IMR-90 (cell line): Measurements from ENCODE around the gene TPGS2. TPM values are rescaled to one million over a fixed set of nuclear protein-coding genes. Genes with fewer than 3 reads are reported as not detected.

Experiments used
- ATAC-seq: fragments of 200-7000 bp; cut with Tn5 transposase; 2 replicates; pipeline ENCODE4 v1.9.1; 2020; ENCODE audit warnings: low read depth, mild to moderate bottlenecking, moderate library complexity
- BruUV-seq: library from RNA; stranded (reverse); fragments of 400-500 nt; replicated peaks from 2 replicates; lab custom pipeline; 2021; lab: Mats Ljungman, UMichigan
- CTCF ChIA-PET: fragments of 300-600 bp; formaldehyde crosslinking; extraction: SDS; loops from one replicate; lab custom pipeline; 2021; ENCODE audit warnings: antibody characterized with exemption; lab: Yijun Ruan, JAX
- POLR2A ChIA-PET: fragments of 300-600 bp; sonication (Branson Sonifier 250); formaldehyde crosslinking; loops from one replicate; lab custom pipeline; 2022; ENCODE audit warnings: antibody characterized with exemption; ENCODE audit not compliant: unreplicated experiment; lab: Charles Lee
- DNase-seq: peaks from one replicate; pipeline ENCODE4 v3.0.0; 2013
- H2AFZ ChIP-seq: replicated peaks from 2 replicates; pipeline ENCODE3; 2013; ENCODE audit warnings: low read length, mild to moderate bottlenecking; ENCODE audit not compliant: poor library complexity
- H2AK5ac ChIP-seq: 2 replicates; pipeline ENCODE4 v1.6.1; 2013; ENCODE audit warnings: low read depth, low read length, inconsistent platforms
- H2AK9ac ChIP-seq: replicated peaks from 2 replicates; pipeline ENCODE3; 2013; ENCODE audit warnings: mild to moderate bottlenecking, low read depth, low read length, moderate library complexity; ENCODE audit not compliant: poor library complexity
- H2BK120ac ChIP-seq: 2 replicates; pipeline ENCODE4 v1.6.1; 2013; ENCODE audit warnings: low read depth, low read length, inconsistent platforms
- H2BK15ac ChIP-seq: 3 replicates; pipeline ENCODE4 v1.6.1; 2013; ENCODE audit warnings: low read depth, low read length, inconsistent platforms
- H2BK20ac ChIP-seq: 2 replicates; pipeline ENCODE4 v1.6.1; 2013; ENCODE audit warnings: low read depth, mild to moderate bottlenecking, inconsistent platforms, low read length, moderate library complexity
- H2BK5ac ChIP-seq: 2 replicates; pipeline ENCODE4 v1.6.1; 2013; ENCODE audit warnings: mild to moderate bottlenecking, low read depth, low read length, inconsistent platforms; ENCODE audit not compliant: poor library complexity, severe bottlenecking
- H3K14ac ChIP-seq: replicated peaks from 2 replicates; pipeline ENCODE4 v1.6.1; 2013; ENCODE audit warnings: low read depth, low read length, inconsistent platforms
- H3K18ac ChIP-seq: 2 replicates; pipeline ENCODE4 v1.6.1; 2013; ENCODE audit warnings: low read depth, low read length, control low read depth
- H3K23ac ChIP-seq: 2 replicates; pipeline ENCODE4 v1.6.1; 2013; ENCODE audit warnings: low read depth, low read length, inconsistent platforms
- H3K27ac ChIP-seq: 2 replicates; pipeline ENCODE4 v1.5.1; 2013; ENCODE audit warnings: mild to moderate bottlenecking, control low read depth, low read length; ENCODE audit not compliant: insufficient read depth
- H3K27me3 ChIP-seq: 2 replicates; pipeline ENCODE4 v1.6.1; 2013; ENCODE audit warnings: low read length; ENCODE audit not compliant: control insufficient read depth, insufficient read depth
- H3K36me3 ChIP-seq: 2 replicates; pipeline ENCODE4 v1.6.1; 2013; ENCODE audit warnings: low read length, mixed read lengths; ENCODE audit not compliant: control insufficient read depth, insufficient read depth
- H3K4ac ChIP-seq: 2 replicates; pipeline ENCODE4 v1.6.1; 2013; ENCODE audit warnings: low read depth, low read length, inconsistent platforms
- H3K4me1 ChIP-seq: 2 replicates; pipeline ENCODE4 v1.6.1; 2013; ENCODE audit warnings: low read length, mixed read lengths; ENCODE audit not compliant: control insufficient read depth, insufficient read depth
- H3K4me2 ChIP-seq: 2 replicates; pipeline ENCODE4 v1.6.1; 2013; ENCODE audit warnings: low read depth, mild to moderate bottlenecking, control low read depth, low read length, moderate library complexity
- H3K4me3 ChIP-seq: 2 replicates; pipeline ENCODE4 v1.5.1; 2013; ENCODE audit warnings: low read depth, mild to moderate bottlenecking, control low read depth, low read length, moderate library complexity; ENCODE audit not compliant: insufficient read depth
- H3K56ac ChIP-seq: 2 replicates; pipeline ENCODE4 v1.6.1; 2013; ENCODE audit warnings: low read length, inconsistent platforms; ENCODE audit not compliant: insufficient read depth; ENCODE audit errors: extremely low read depth
- H3K79me1 ChIP-seq, 2 experiments: 2 replicates each; pipeline ENCODE4 v1.6.1; 2013; ENCODE audit warnings: low read length in 2 of 2, inconsistent platforms in 1 of 2, low read depth in 1 of 2
- H3K9ac ChIP-seq: 2 replicates; pipeline ENCODE4 v1.6.1; 2013; ENCODE audit warnings: low read depth, low read length, control low read depth
- H3K9me1 ChIP-seq: 2 replicates; pipeline ENCODE4 v1.6.1; 2013; ENCODE audit warnings: low read length, inconsistent platforms; ENCODE audit not compliant: insufficient read depth
- H3K9me3 ChIP-seq: 2 replicates; pipeline ENCODE4 v1.6.1; 2013; ENCODE audit warnings: low read length; ENCODE audit not compliant: control insufficient read depth, insufficient read depth
- H4K20me1 ChIP-seq: 2 replicates; pipeline ENCODE4 v1.6.1; 2013; ENCODE audit warnings: low read length, inconsistent platforms; ENCODE audit not compliant: insufficient read depth
- H4K5ac ChIP-seq: 2 replicates; pipeline ENCODE4 v1.6.1; 2013; ENCODE audit warnings: mild to moderate bottlenecking, low read depth, low read length, control low read depth
- H4K8ac ChIP-seq, 2 experiments: 2 replicates each; pipeline ENCODE4 v1.6.1; 2013; ENCODE audit warnings: low read depth in 2 of 2, low read length in 2 of 2, control low read depth in 1 of 2, inconsistent platforms in 1 of 2
- H4K91ac ChIP-seq: 2 replicates; pipeline ENCODE4 v1.6.1; 2013; ENCODE audit warnings: low read depth, low read length, inconsistent platforms; ENCODE audit not compliant: insufficient read depth
- NFE2L2 ChIP-seq: fragments of 150-350 bp; IDR thresholded peaks from 2 replicates; pipeline ENCODE4 v1.6.1; 2016; ENCODE audit warnings: low read depth, mild to moderate bottlenecking, low read length
- POLR2A ChIP-seq: IDR thresholded peaks from 2 replicates; pipeline ENCODE4 v1.6.1; 2012; ENCODE audit warnings: mild to moderate bottlenecking, low read depth, low read length
- RFX5 ChIP-seq: IDR thresholded peaks from 2 replicates; pipeline ENCODE4 v1.8.0; 2012; ENCODE audit warnings: low read depth, mild to moderate bottlenecking, low read length, moderate library complexity
- SMC3 ChIP-seq: fragments of 150-350 bp; IDR thresholded peaks from 2 replicates; pipeline ENCODE4 v1.6.1; 2016; ENCODE audit warnings: low read depth, mild to moderate bottlenecking, antibody characterized with exemption, low read length, moderate library complexity
- USF2 ChIP-seq: fragments of 150-350 bp; IDR thresholded peaks from 2 replicates; pipeline ENCODE4 v1.6.1; 2017; ENCODE audit warnings: mild to moderate bottlenecking, antibody characterized with exemption, low read length, low read depth
- WGBS, 2 experiments: methylation state at CpG; one replicate each; pipeline versions ENCODE4 v1.1.5 to v1.1.7; 2013; ENCODE audit warnings: missing lambda C conversion rate in 2 of 2; ENCODE audit not compliant: insufficient read length in 1 of 2; ENCODE audit errors: extremely low coverage in 2 of 2; 5-methylcytosine and 5-hydroxymethylcytosine counted together
- dilution Hi-C: fragments of 300-500 bp; cut with HindIII; formaldehyde crosslinking; loops from one replicate; pipeline ENCODE4 v1.14.3; 2018; ENCODE audit warnings: low sequenced_read_pairs; ENCODE audit not compliant: unreplicated experiment
- in situ Hi-C: fragments of 300-500 bp; cut with MboI; formaldehyde crosslinking; loops from 3 replicates; pipeline ENCODE4 v1.14.3; 2019; ENCODE audit warnings: low sequenced_read_pairs, inconsistent platforms, mixed read lengths
- intact Hi-C: fragments of 100-400 bp; cut with micrococcal nuclease; formaldehyde crosslinking; loops from 2 replicates; pipeline ENCODE4 v1.10.0; 2022
- polyA plus RNA-seq, 3 experiments: library from polyadenylated mRNA; depleted of rRNA; stranded (reverse); fragments of >200 nt; gene quantifications; 2 replicates each; pipeline ENCODE4 v1.2.3, GENCODE V29; 2012; ENCODE audit warnings: low replicate concordance in 1 of 3
- total RNA-seq: library from RNA; depleted of rRNA; stranded (reverse); fragments of >200 nt; gene quantifications from 2 replicates; pipeline ENCODE4 v1.2.3, GENCODE V29; 2012

Gene TPGS2
- total and polyA plus RNA-seq, 2 of the 4 experiments (the other 2 are of a cell fraction), result 201 to 294 TPM

GRCh38 chr18:36813101-36813775 is 15.6 kb downstream of the TPGS2 start:
- no peak overlapping the region for H3K27ac ChIP-seq
- H3K27me3 ChIP-seq, result no peaks in the 10 kb centered on the region
- no peak overlapping the region for H2BK5ac ChIP-seq
- in situ Hi-C loops (no loop called here), intact Hi-C loops (no loop called here), dilution Hi-C loops (no loop called here)
- H2AFZ ChIP-seq, result no peak overlapping the region
- ChIA-PET POLR2A (no interaction called here), CTCF (no interaction called here)
- no peak overlapping the region for H3K56ac ChIP-seq
- DNase-seq (no peak), ATAC-seq (no peak)
- no peak overlapping the region for H3K4me3 ChIP-seq
- no peak overlapping the region for H3K4ac ChIP-seq
- no peaks in the 10 kb centered on the region for H3K9me3 ChIP-seq
- BruUV-seq, result no TSS peak
- H3K4me1 ChIP-seq, result peaks cover 17% of the 10 kb centered on the region
- H3K18ac ChIP-seq, result no peak overlapping the region
- H2BK20ac ChIP-seq, result no peak overlapping the region
- TF ChIP-seq USF2 (no peak), POLR2A (no peak), RFX5 (no peak), NFE2L2 (no peak), SMC3 (no peak)
- H4K20me1 ChIP-seq, result peaks cover 2% of the 10 kb centered on the region; the same call in 1 of the 2 replicates
- peaks cover 11% of the 10 kb centered on the region for H3K36me3 ChIP-seq
- no peak overlapping the region for H4K8ac ChIP-seq
- H3K14ac ChIP-seq, result no peak overlapping the region
- no peak overlapping the region for H2AK5ac ChIP-seq
- H4K5ac ChIP-seq, result no peak overlapping the region
- H3K23ac ChIP-seq, result no peak overlapping the region
- H3K4me2 ChIP-seq, result no peak overlapping the region
- H2AK9ac ChIP-seq, result no peak overlapping the region
- H2BK120ac ChIP-seq, result no peak overlapping the region
- no peak overlapping the region for H3K9ac ChIP-seq
- H3K79me1 ChIP-seq, result peaks cover 4 to 20% of the 10 kb centered on the region in 2 experiments; a peak in 3 of 4 replicates
- H3K9me1 ChIP-seq, result peaks cover 6% of the 10 kb centered on the region
- H4K91ac ChIP-seq, result no peak overlapping the region
- H2BK15ac ChIP-seq, result no peak overlapping the region
- 83 to 100% methylated on average over 1 of the region's 4 CpGs for WGBS, 2 experiments
